ENCODE data around the gene MICB. TPM values are rescaled to one million over a fixed set of nuclear protein-coding genes. Genes with fewer than 3 reads are reported as not detected.
"Not testable (repeated sequence)": the region's sequence is repeated elsewhere in the genome, so short reads cannot be mapped to it uniquely, and the experiment has no call there.

The MICB gene
- total RNA-seq, 1 experiment from 2014 or later, result 72.1 TPM

GRCh38 chr6:31486065-31486837 lies 11.7 kb upstream of the MICB start:
- CTCF ChIA-PET, result interaction anchor here (1.1 kb wide), 1 partner anchor 96 kb away, joined by 3 read pairs; no protein-coding TSS in a partner anchor

GRCh38 chr6:31487674-31488073 lies 10.3 kb upstream of the MICB start:
- DNase-seq (ENCODE audit: low read depth, low spot score); POLR2A ChIA-PET; CTCF ChIA-PET; H3K27me3 ChIP-seq (ENCODE audit: control insufficient read depth, insufficient read depth, low read length); H3K4me3 ChIP-seq (ENCODE audit: low read depth in 2 of 2, low read length in 2 of 2); H3K36me3 ChIP-seq (ENCODE audit: control insufficient read depth, insufficient read depth, low read length); H3K27ac ChIP-seq (ENCODE audit: low read length); ATAC-seq; BruUV-seq (replicated peaks); intact Hi-C loops (cut with micrococcal nuclease; ENCODE audit: unreplicated experiment); H3K9me3 ChIP-seq (ENCODE audit: control insufficient read depth, insufficient read depth, low read depth, low read length); in situ Hi-C loops (cut with HindIII; ENCODE audit: low pct_unique_long_range_greater_than_20kb, low sequenced_read_pairs); H3K4me1 ChIP-seq (ENCODE audit: control insufficient read depth, insufficient read depth, low read length): not testable (repeated sequence)

More at GRCh38 chr6:31486065-31486837, 11.7 kb upstream of the MICB start:
- H3K9me3 ChIP-seq (ENCODE audit: control insufficient read depth, insufficient read depth, low read depth, low read length); DNase-seq (ENCODE audit: low read depth, low spot score); H3K4me1 ChIP-seq (ENCODE audit: control insufficient read depth, insufficient read depth, low read length); H3K36me3 ChIP-seq (ENCODE audit: control insufficient read depth, insufficient read depth, low read length); H3K27me3 ChIP-seq (ENCODE audit: control insufficient read depth, insufficient read depth, low read length); BruUV-seq (replicated peaks); H3K27ac ChIP-seq (ENCODE audit: low read length); intact Hi-C loops (cut with micrococcal nuclease; ENCODE audit: unreplicated experiment); in situ Hi-C loops (cut with HindIII; ENCODE audit: low pct_unique_long_range_greater_than_20kb, low sequenced_read_pairs); H3K4me3 ChIP-seq (ENCODE audit: low read depth in 2 of 2, low read length in 2 of 2): not testable (repeated sequence)
- peak; percentile 85 for ATAC-seq
- POLR2A ChIA-PET, result interaction anchor here (0.6 kb wide), 1 partner anchor 87 kb away, joined by 4 read pairs; no protein-coding TSS in a partner anchor

GRCh38 chr6:31489086-31489485 lies 8.9 kb upstream of the MICB start:
- no peak for ATAC-seq
- Histone ChIP-seq H3K27ac (ENCODE audit: low read length) (no peak overlapping the region), H3K4me3 (ENCODE audit: low read depth in 2 of 2, low read length in 2 of 2) (no peak overlapping the region), H3K9me3 (ENCODE audit: control insufficient read depth, insufficient read depth, low read depth, low read length) (no peaks in the 10 kb centered on the region), H3K4me1 (ENCODE audit: control insufficient read depth, insufficient read depth, low read length) (0 out of 2 replicates have a peak, but pooled peaks cover 4% of the 10 kb centered on the region), H3K36me3 (ENCODE audit: control insufficient read depth, insufficient read depth, low read length) (no peaks in the 10 kb centered on the region), H3K27me3 (ENCODE audit: control insufficient read depth, insufficient read depth, low read length) (no peaks in the 10 kb centered on the region)
- in situ Hi-C loops (cut with HindIII; ENCODE audit: low pct_unique_long_range_greater_than_20kb, low sequenced_read_pairs) (no loop called here), intact Hi-C loops (cut with micrococcal nuclease; ENCODE audit: unreplicated experiment) (no loop called here)
- ChIA-PET CTCF (no interaction called here), POLR2A (no interaction called here)
- TF ChIP-seq TCF7L2 (IDR thresholded peaks at IDR 0.05; ENCODE audit: low read depth, low read length) (no peak), CTCF (IDR thresholded peaks at IDR 0.05) (no peak), POLR2AphosphoS5 (IDR thresholded peaks at IDR 0.05; ENCODE audit: low read depth, low read length) (no peak), REST (IDR thresholded peaks at IDR 0.05; ENCODE audit: insufficient read depth in 1 of 2, low read depth in 2 of 2, low read length in 1 of 2) (no peak), SIN3A (IDR thresholded peaks at IDR 0.05; ENCODE audit: borderline replicate concordance, insufficient read depth, low read depth, low read length) (no peak)
- DNase-seq (ENCODE audit: low read depth, low spot score), result no peak
- BruUV-seq (replicated peaks), result no TSS peak
